IMR-90 (cell line): ENCODE data around the gene BCL2L13. TPM values are rescaled to one million over a fixed set of nuclear protein-coding genes. Genes with fewer than 3 reads are reported as not detected.
A peak's percentile ranks its signal among the peaks of the same experiment; 100 is the strongest.

Experiments used
- ATAC-seq: fragments of 200-7000 bp; cut with Tn5 transposase; 2 replicates; pipeline ENCODE4 v1.9.1; 2020; ENCODE audit warnings: low read depth, mild to moderate bottlenecking, moderate library complexity
- BruUV-seq: library from RNA; stranded (reverse); fragments of 400-500 nt; replicated peaks from 2 replicates; lab custom pipeline; 2021; lab: Mats Ljungman, UMichigan
- CTCF ChIA-PET: fragments of 300-600 bp; formaldehyde crosslinking; extraction: SDS; loops from one replicate; lab custom pipeline; 2021; ENCODE audit warnings: antibody characterized with exemption; lab: Yijun Ruan, JAX
- POLR2A ChIA-PET: fragments of 300-600 bp; sonication (Branson Sonifier 250); formaldehyde crosslinking; loops from one replicate; lab custom pipeline; 2022; ENCODE audit warnings: antibody characterized with exemption; ENCODE audit not compliant: unreplicated experiment; lab: Charles Lee
- DNase-seq: peaks from one replicate; pipeline ENCODE4 v3.0.0; 2013
- H2AFZ ChIP-seq: replicated peaks from 2 replicates; pipeline ENCODE3; 2013; ENCODE audit warnings: low read length, mild to moderate bottlenecking; ENCODE audit not compliant: poor library complexity
- H2AK5ac ChIP-seq: 2 replicates; pipeline ENCODE4 v1.6.1; 2013; ENCODE audit warnings: low read depth, low read length, inconsistent platforms
- H2AK9ac ChIP-seq: replicated peaks from 2 replicates; pipeline ENCODE3; 2013; ENCODE audit warnings: mild to moderate bottlenecking, low read depth, low read length, moderate library complexity; ENCODE audit not compliant: poor library complexity
- H2BK120ac ChIP-seq: 2 replicates; pipeline ENCODE4 v1.6.1; 2013; ENCODE audit warnings: low read depth, low read length, inconsistent platforms
- H2BK15ac ChIP-seq: 3 replicates; pipeline ENCODE4 v1.6.1; 2013; ENCODE audit warnings: low read depth, low read length, inconsistent platforms
- H2BK20ac ChIP-seq: 2 replicates; pipeline ENCODE4 v1.6.1; 2013; ENCODE audit warnings: low read depth, mild to moderate bottlenecking, inconsistent platforms, low read length, moderate library complexity
- H2BK5ac ChIP-seq: 2 replicates; pipeline ENCODE4 v1.6.1; 2013; ENCODE audit warnings: mild to moderate bottlenecking, low read depth, low read length, inconsistent platforms; ENCODE audit not compliant: poor library complexity, severe bottlenecking
- H3K14ac ChIP-seq: replicated peaks from 2 replicates; pipeline ENCODE4 v1.6.1; 2013; ENCODE audit warnings: low read depth, low read length, inconsistent platforms
- H3K18ac ChIP-seq: 2 replicates; pipeline ENCODE4 v1.6.1; 2013; ENCODE audit warnings: low read depth, low read length, control low read depth
- H3K23ac ChIP-seq: 2 replicates; pipeline ENCODE4 v1.6.1; 2013; ENCODE audit warnings: low read depth, low read length, inconsistent platforms
- H3K27ac ChIP-seq: 2 replicates; pipeline ENCODE4 v1.5.1; 2013; ENCODE audit warnings: mild to moderate bottlenecking, control low read depth, low read length; ENCODE audit not compliant: insufficient read depth
- H3K27me3 ChIP-seq: 2 replicates; pipeline ENCODE4 v1.6.1; 2013; ENCODE audit warnings: low read length; ENCODE audit not compliant: control insufficient read depth, insufficient read depth
- H3K36me3 ChIP-seq: 2 replicates; pipeline ENCODE4 v1.6.1; 2013; ENCODE audit warnings: low read length, mixed read lengths; ENCODE audit not compliant: control insufficient read depth, insufficient read depth
- H3K4ac ChIP-seq: 2 replicates; pipeline ENCODE4 v1.6.1; 2013; ENCODE audit warnings: low read depth, low read length, inconsistent platforms
- H3K4me1 ChIP-seq: 2 replicates; pipeline ENCODE4 v1.6.1; 2013; ENCODE audit warnings: low read length, mixed read lengths; ENCODE audit not compliant: control insufficient read depth, insufficient read depth
- H3K4me2 ChIP-seq: 2 replicates; pipeline ENCODE4 v1.6.1; 2013; ENCODE audit warnings: low read depth, mild to moderate bottlenecking, control low read depth, low read length, moderate library complexity
- H3K4me3 ChIP-seq: 2 replicates; pipeline ENCODE4 v1.5.1; 2013; ENCODE audit warnings: low read depth, mild to moderate bottlenecking, control low read depth, low read length, moderate library complexity; ENCODE audit not compliant: insufficient read depth
- H3K56ac ChIP-seq: 2 replicates; pipeline ENCODE4 v1.6.1; 2013; ENCODE audit warnings: low read length, inconsistent platforms; ENCODE audit not compliant: insufficient read depth; ENCODE audit errors: extremely low read depth
- H3K79me1 ChIP-seq, 2 experiments: 2 replicates each; pipeline ENCODE4 v1.6.1; 2013; ENCODE audit warnings: low read length in 2 of 2, inconsistent platforms in 1 of 2, low read depth in 1 of 2
- H3K9ac ChIP-seq: 2 replicates; pipeline ENCODE4 v1.6.1; 2013; ENCODE audit warnings: low read depth, low read length, control low read depth
- H3K9me1 ChIP-seq: 2 replicates; pipeline ENCODE4 v1.6.1; 2013; ENCODE audit warnings: low read length, inconsistent platforms; ENCODE audit not compliant: insufficient read depth
- H3K9me3 ChIP-seq: 2 replicates; pipeline ENCODE4 v1.6.1; 2013; ENCODE audit warnings: low read length; ENCODE audit not compliant: control insufficient read depth, insufficient read depth
- H4K20me1 ChIP-seq: 2 replicates; pipeline ENCODE4 v1.6.1; 2013; ENCODE audit warnings: low read length, inconsistent platforms; ENCODE audit not compliant: insufficient read depth
- H4K5ac ChIP-seq: 2 replicates; pipeline ENCODE4 v1.6.1; 2013; ENCODE audit warnings: mild to moderate bottlenecking, low read depth, low read length, control low read depth
- H4K8ac ChIP-seq, 2 experiments: 2 replicates each; pipeline ENCODE4 v1.6.1; 2013; ENCODE audit warnings: low read depth in 2 of 2, low read length in 2 of 2, control low read depth in 1 of 2, inconsistent platforms in 1 of 2
- H4K91ac ChIP-seq: 2 replicates; pipeline ENCODE4 v1.6.1; 2013; ENCODE audit warnings: low read depth, low read length, inconsistent platforms; ENCODE audit not compliant: insufficient read depth
- CTCF ChIP-seq: conservative IDR thresholded peaks from 2 replicates; pipeline ENCODE4 v1.5.1; 2012; ENCODE audit warnings: mild to moderate bottlenecking, low read depth, low read length, improper control_type of control experiment
- NFE2L2 ChIP-seq: fragments of 150-350 bp; IDR thresholded peaks from 2 replicates; pipeline ENCODE4 v1.6.1; 2016; ENCODE audit warnings: low read depth, mild to moderate bottlenecking, low read length
- WGBS, 2 experiments: methylation state at CpG; one replicate each; pipeline versions ENCODE4 v1.1.5 to v1.1.7; 2013; ENCODE audit warnings: missing lambda C conversion rate in 2 of 2; ENCODE audit not compliant: insufficient read length in 1 of 2; ENCODE audit errors: extremely low coverage in 2 of 2; 5-methylcytosine and 5-hydroxymethylcytosine counted together
- dilution Hi-C: fragments of 300-500 bp; cut with HindIII; formaldehyde crosslinking; loops from one replicate; pipeline ENCODE4 v1.14.3; 2018; ENCODE audit warnings: low sequenced_read_pairs; ENCODE audit not compliant: unreplicated experiment
- in situ Hi-C: fragments of 300-500 bp; cut with MboI; formaldehyde crosslinking; loops from 3 replicates; pipeline ENCODE4 v1.14.3; 2019; ENCODE audit warnings: low sequenced_read_pairs, inconsistent platforms, mixed read lengths
- intact Hi-C: fragments of 100-400 bp; cut with micrococcal nuclease; formaldehyde crosslinking; loops from 2 replicates; pipeline ENCODE4 v1.10.0; 2022
- polyA plus RNA-seq, 3 experiments: library from polyadenylated mRNA; depleted of rRNA; stranded (reverse); fragments of >200 nt; gene quantifications; 2 replicates each; pipeline ENCODE4 v1.2.3, GENCODE V29; 2012; ENCODE audit warnings: low replicate concordance in 1 of 3
- total RNA-seq: library from RNA; depleted of rRNA; stranded (reverse); fragments of >200 nt; gene quantifications from 2 replicates; pipeline ENCODE4 v1.2.3, GENCODE V29; 2012

Gene BCL2L13
- total and polyA plus RNA-seq, 2 of the 4 experiments (the other 2 are of a cell fraction), result 42.6 to 86.7 TPM

GRCh38 chr22:17733466-17733865 lies 94.9 kb downstream of the BCL2L13 start:
- WGBS, 2 experiments, result no CpG with 5 or more reads among the region's 3 CpGs
- no peaks in the 10 kb centered on the region; the same call in 1 of the 2 replicates for H4K20me1 ChIP-seq
- H3K9ac ChIP-seq, result no peak overlapping the region
- peak overlapping the region; percentile 9; the same call in 1 of the 2 replicates for H3K18ac ChIP-seq
- 0 out of 3 replicates have a peak overlapping the region, but pooled peaks have one; percentile 1 for H2BK15ac ChIP-seq
- H3K4me3 ChIP-seq, result no peak overlapping the region
- in situ Hi-C loops, result loop anchor here (5.0 kb wide), 1 partner anchor 39 kb away; the partner anchor contains the start of gene BID
- peaks cover 48% of the 10 kb centered on the region for H3K36me3 ChIP-seq
- peak overlapping the region; percentile 70 for H2BK5ac ChIP-seq
- H2AFZ ChIP-seq, result no peak overlapping the region
- no peaks in the 10 kb centered on the region for H3K9me3 ChIP-seq
- no peak overlapping the region for H2AK9ac ChIP-seq
- ChIA-PET CTCF (no interaction called here), POLR2A (no interaction called here)
- TF ChIP-seq NFE2L2, result 0 out of 2 replicates have a peak, but pooled peaks have one; percentile 15
- no peak for TF ChIP-seq CTCF
- no peak overlapping the region for H3K56ac ChIP-seq
- no peak overlapping the region; the same call in 1 of the 2 replicates for H4K5ac ChIP-seq
- H4K8ac ChIP-seq, result peak overlapping the region; percentile 24 to 32; a peak in 3 of 4 replicates
- no peak overlapping the region; the same call in 1 of the 2 replicates for H3K27ac ChIP-seq
- H3K4ac ChIP-seq, result peak overlapping the region; percentile 26
- BruUV-seq, result no TSS peak
- peak overlapping the region; percentile 17 for H3K14ac ChIP-seq
- H3K27me3 ChIP-seq, result no peaks in the 10 kb centered on the region
- H4K91ac ChIP-seq, result no peak overlapping the region
- H2AK5ac ChIP-seq, result peak overlapping the region; percentile 22; the same call in 1 of the 2 replicates
- peak overlapping the region; percentile 0; the same call in 1 of the 2 replicates for H2BK120ac ChIP-seq
- peaks cover 18% of the 10 kb centered on the region for H3K9me1 ChIP-seq
- intact Hi-C loops, result no loop called here
- H2BK20ac ChIP-seq, result peak overlapping the region; percentile 30; the same call in 1 of the 2 replicates
- H3K4me1 ChIP-seq, result peaks cover 4% of the 10 kb centered on the region; the same call in 1 of the 2 replicates
- H3K23ac ChIP-seq, result peak overlapping the region; percentile 19
- H3K4me2 ChIP-seq, result no peak overlapping the region
- DNase-seq, result peak; percentile 64
- H3K79me1 ChIP-seq, result peaks cover 14 to 33% of the 10 kb centered on the region in 2 experiments; a peak in 3 of 4 replicates
- peak; percentile 43 for ATAC-seq
- dilution Hi-C loops, result no loop called here
